Parathyroid adenoma (tissue), 2 donors: ENCODE results near the gene COPS2.
A peak's percentile ranks its signal among the peaks of the same experiment; 100 is the strongest.

Experiments used
- H2AFZ ChIP-seq: fragments of 300-600 bp; sonication (generic); one replicate; pipeline ENCODE4 v1.7.0; 2017; ENCODE audit warnings: antibody characterized with exemption, mild to moderate bottlenecking
- H3K27ac ChIP-seq: fragments of 300-600 bp; sonication (generic); one replicate; pipeline ENCODE4 v1.7.0; 2017
- H3K27me3 ChIP-seq: fragments of 300-600 bp; sonication (generic); one replicate; pipeline ENCODE4 v1.7.0; 2017; ENCODE audit warnings: low read length; ENCODE audit not compliant: control insufficient read depth, insufficient read depth
- H3K36me3 ChIP-seq: fragments of 300-600 bp; sonication (generic); one replicate; pipeline ENCODE4 v1.7.0; 2017; ENCODE audit warnings: low read length; ENCODE audit not compliant: control insufficient read depth, insufficient read depth
- H3K4me1 ChIP-seq: fragments of 300-600 bp; sonication (generic); one replicate; pipeline ENCODE4 v1.7.0; 2017; ENCODE audit warnings: control low read depth
- H3K4me2 ChIP-seq: fragments of 300-600 bp; sonication (generic); one replicate; pipeline ENCODE4 v1.7.0; 2017; ENCODE audit warnings: low read length
- H3K4me3 ChIP-seq: fragments of 300-600 bp; sonication (generic); one replicate; pipeline ENCODE4 v1.7.0; 2017; ENCODE audit warnings: low read depth, low read length
- H3K79me2 ChIP-seq: fragments of 300-600 bp; sonication (generic); one replicate; pipeline ENCODE4 v1.7.0; 2017; ENCODE audit warnings: control low read depth
- H3K9ac ChIP-seq: fragments of 300-600 bp; sonication (generic); one replicate; pipeline ENCODE4 v1.7.0; 2017; ENCODE audit warnings: mild to moderate bottlenecking
- H3K9me3 ChIP-seq: fragments of 300-600 bp; sonication (generic); one replicate; pipeline ENCODE4 v1.7.0; 2017; ENCODE audit warnings: low read length; ENCODE audit not compliant: control insufficient read depth
- TF ChIP-seq, protein P1 (sequence below): fragments of 300-600 bp; sonication (generic); IDR thresholded peaks from one replicate; pipeline ENCODE4 v1.7.0; 2017; ENCODE audit warnings: antibody characterized with exemption, mild to moderate bottlenecking
- donor health status: primary hyperparathyroidism.

COPS2 gene

DNA sequence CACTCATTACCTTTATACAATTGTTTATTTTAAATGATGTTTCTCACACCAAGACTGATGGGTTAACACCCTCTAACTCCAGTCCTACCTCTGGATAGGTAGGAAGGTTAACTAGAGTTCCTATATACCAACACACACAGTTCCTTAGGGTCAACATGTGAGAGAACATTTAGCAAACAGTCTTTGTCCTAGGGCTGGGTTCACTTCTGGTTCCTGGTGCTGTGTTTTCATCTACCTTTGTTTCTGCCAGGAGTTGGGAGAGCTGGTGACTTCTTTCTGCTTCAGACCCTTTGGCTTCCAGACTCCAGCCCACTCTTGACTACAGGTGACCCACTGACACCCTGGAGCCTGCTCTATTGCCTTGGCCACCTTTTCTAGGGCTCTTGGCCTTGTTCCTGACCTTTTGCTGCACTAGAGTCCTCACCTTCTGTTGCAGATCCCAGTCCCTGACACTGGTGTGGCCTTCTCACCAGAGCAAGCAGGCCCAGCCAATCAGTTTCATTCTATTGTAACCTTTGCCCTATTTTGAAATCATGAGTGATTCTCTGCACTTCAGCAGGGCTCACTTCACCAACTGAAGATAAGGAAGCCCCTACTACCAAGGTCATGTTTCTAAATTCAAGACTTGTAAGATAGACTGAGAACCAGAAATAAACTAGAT is 59.2 kb downstream of the COPS2 start:
- TF ChIP-seq, protein P1, sequence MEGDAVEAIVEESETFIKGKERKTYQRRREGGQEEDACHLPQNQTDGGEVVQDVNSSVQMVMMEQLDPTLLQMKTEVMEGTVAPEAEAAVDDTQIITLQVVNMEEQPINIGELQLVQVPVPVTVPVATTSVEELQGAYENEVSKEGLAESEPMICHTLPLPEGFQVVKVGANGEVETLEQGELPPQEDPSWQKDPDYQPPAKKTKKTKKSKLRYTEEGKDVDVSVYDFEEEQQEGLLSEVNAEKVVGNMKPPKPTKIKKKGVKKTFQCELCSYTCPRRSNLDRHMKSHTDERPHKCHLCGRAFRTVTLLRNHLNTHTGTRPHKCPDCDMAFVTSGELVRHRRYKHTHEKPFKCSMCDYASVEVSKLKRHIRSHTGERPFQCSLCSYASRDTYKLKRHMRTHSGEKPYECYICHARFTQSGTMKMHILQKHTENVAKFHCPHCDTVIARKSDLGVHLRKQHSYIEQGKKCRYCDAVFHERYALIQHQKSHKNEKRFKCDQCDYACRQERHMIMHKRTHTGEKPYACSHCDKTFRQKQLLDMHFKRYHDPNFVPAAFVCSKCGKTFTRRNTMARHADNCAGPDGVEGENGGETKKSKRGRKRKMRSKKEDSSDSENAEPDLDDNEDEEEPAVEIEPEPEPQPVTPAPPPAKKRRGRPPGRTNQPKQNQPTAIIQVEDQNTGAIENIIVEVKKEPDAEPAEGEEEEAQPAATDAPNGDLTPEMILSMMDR = no peak
- H2AFZ ChIP-seq = peak overlapping the region; percentile 11
- H3K36me3 ChIP-seq = no peaks in the 10 kb centered on the region
- H3K79me2 ChIP-seq = no peaks in the 10 kb centered on the region
- peak overlapping the region; percentile 70 for H3K27ac ChIP-seq
- no peak overlapping the region for H3K9ac ChIP-seq
- H3K4me3 ChIP-seq = no peak overlapping the region
- H3K4me2 ChIP-seq = no peak overlapping the region
- H3K9me3 ChIP-seq = no peaks in the 10 kb centered on the region
- no peaks in the 10 kb centered on the region for H3K27me3 ChIP-seq
- peaks cover 16% of the 10 kb centered on the region for H3K4me1 ChIP-seq

DNA sequence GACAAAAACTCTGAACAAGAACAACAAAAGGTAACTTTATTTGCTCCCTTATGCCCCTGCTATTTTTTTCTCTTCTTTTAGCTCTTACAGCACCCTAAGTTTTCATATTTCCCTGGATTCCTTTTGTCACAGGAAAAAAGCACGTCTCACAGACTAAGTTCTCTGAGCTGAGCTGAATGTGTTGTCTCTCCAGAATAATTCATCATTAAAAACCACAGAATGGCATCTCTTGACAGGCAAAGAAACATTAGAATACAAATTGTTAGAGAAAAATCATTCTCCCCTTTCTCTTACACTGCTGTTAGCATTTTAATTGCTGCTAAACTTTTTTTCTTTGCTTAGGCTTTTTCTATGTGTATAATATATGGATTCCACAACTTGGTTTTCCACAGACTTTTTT is 60.5 kb downstream of the COPS2 start:
- TF ChIP-seq, protein P1 = no peak
- H2AFZ ChIP-seq = no peak overlapping the region
- no peaks in the 10 kb centered on the region for H3K27me3 ChIP-seq

DNA sequence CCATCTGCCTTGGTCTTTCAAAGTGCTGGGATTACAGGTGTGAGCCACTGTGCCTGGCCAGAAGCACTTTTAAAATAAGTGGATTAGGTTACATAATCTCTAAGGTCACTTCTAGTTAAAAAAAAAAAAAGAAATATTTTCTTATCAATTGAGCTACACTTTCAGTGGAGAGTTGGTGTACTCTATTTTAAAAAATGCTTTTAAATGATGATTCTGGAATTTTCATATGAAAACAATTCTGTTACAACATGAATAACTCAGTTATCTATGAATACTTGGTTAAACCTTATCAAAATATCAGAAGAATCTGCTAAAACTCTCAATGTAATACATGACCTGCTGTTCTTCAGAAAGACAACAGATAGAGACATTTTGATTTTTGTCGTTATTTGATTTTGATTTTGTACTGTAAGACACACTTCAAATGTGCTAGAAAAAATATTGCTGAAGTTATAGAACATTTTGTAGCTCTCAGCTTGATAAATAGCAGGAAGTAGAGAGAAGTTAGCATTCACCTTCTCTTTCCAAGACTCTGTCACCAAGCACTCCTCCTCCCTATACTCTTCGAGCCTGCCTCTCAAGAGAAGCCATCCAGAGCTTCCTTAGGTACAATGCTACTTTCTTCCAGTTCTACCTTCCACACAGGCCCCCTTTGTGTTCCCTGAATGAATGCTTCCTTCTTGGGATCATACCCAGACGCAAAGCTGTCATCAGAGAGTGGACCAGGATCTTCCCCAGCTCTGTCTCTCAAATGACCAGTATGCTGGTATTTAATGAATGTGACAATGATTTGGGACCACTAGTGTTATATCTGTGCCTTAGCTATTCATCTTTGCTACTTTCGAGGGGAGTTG is 61.9 kb downstream of the COPS2 start:
- Histone ChIP-seq H3K4me3 (no peak overlapping the region), H3K27me3 (no peaks in the 10 kb centered on the region), H3K4me1 (peaks cover 17% of the 10 kb centered on the region), H3K27ac (peak overlapping the region; percentile 79), H2AFZ (peak overlapping the region; percentile 62), H3K9me3 (no peaks in the 10 kb centered on the region), H3K36me3 (no peaks in the 10 kb centered on the region), H3K79me2 (no peaks in the 10 kb centered on the region), H3K9ac (no peak overlapping the region), H3K4me2 (no peak overlapping the region)
- TF ChIP-seq, protein P1 = no peak

More for the DNA sequence above, 60.5 kb downstream of the COPS2 start:
- H3K9me3 ChIP-seq = no peaks in the 10 kb centered on the region
- H3K9ac ChIP-seq = no peak overlapping the region
- H3K4me2 ChIP-seq = no peak overlapping the region
- peak overlapping the region; percentile 79 for H3K27ac ChIP-seq
- H3K4me3 ChIP-seq = no peak overlapping the region
- no peaks in the 10 kb centered on the region for H3K79me2 ChIP-seq
- H3K36me3 ChIP-seq = no peaks in the 10 kb centered on the region
- H3K4me1 ChIP-seq = peaks cover 16% of the 10 kb centered on the region

DNA sequence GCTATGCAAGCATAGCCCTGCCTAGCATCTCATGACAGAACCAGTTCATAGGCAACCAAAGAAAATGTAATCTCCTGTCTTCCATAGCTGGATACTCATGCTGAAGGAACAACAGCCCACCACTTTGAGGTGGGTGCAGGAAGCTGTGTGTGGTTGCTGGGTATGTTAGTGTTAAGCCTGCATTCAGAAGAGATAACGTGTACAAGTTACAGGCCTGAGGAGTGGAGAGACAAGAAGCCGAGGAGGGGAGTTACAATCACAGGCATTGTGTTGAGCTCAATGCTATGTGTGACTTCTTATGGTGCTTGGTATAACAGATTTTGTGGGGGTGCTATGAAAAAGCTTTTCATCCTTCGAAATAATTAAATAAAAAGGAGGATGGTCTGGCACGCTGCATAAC is 66.4 kb downstream of the COPS2 start:
- no peak overlapping the region for H3K4me3 ChIP-seq
- peak overlapping the region; percentile 72 for H2AFZ ChIP-seq
- H3K27me3 ChIP-seq = no peaks in the 10 kb centered on the region
- H3K9ac ChIP-seq = no peak overlapping the region
- no peak overlapping the region for H3K4me2 ChIP-seq
- H3K79me2 ChIP-seq = no peaks in the 10 kb centered on the region
- no peaks in the 10 kb centered on the region for H3K36me3 ChIP-seq
- H3K9me3 ChIP-seq = no peaks in the 10 kb centered on the region
- peaks cover 7% of the 10 kb centered on the region for H3K4me1 ChIP-seq
- TF ChIP-seq, protein P1 = no peak
- H3K27ac ChIP-seq = peak overlapping the region; percentile 59
